ENCODE data around the gene PI16.

DNA sequence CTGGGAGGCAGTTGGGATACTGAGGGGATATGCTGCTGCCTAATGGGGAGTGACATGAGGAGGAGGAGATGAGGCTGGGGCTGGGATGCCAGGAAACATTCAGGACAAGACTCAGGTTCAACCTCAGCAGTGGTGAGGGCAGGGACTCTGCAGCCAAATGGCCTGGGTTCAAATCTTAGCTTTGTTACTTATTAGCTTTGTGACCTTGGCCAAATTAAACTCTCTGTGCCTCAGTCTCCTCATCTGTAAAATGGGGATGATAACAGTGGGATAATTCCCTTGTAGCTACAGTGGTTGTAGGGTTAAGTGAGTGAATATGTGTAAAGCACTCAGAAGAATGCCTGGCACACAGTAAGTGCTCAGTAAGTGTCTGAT, 1.9 kb downstream of the PI16 start:
- no peak for TF ChIP-seq ADNP (CRISPR knock-in tag; IDR thresholded peaks at IDR 0.05)
- TF ChIP-seq, protein P1, sequence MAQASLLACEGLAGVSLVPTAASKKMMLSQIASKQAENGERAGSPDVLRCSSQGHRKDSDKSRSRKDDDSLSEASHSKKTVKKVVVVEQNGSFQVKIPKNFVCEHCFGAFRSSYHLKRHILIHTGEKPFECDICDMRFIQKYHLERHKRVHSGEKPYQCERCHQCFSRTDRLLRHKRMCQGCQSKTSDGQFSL (CRISPR knock-in tag; IDR thresholded peaks at IDR 0.05) = no peak
- TF ChIP-seq CEBPG (CRISPR knock-in tag; IDR thresholded peaks at IDR 0.05) = no peak
- no peak for TF ChIP-seq RELA (CRISPR knock-in tag; IDR thresholded peaks at IDR 0.05)
- TF ChIP-seq, protein P2, sequence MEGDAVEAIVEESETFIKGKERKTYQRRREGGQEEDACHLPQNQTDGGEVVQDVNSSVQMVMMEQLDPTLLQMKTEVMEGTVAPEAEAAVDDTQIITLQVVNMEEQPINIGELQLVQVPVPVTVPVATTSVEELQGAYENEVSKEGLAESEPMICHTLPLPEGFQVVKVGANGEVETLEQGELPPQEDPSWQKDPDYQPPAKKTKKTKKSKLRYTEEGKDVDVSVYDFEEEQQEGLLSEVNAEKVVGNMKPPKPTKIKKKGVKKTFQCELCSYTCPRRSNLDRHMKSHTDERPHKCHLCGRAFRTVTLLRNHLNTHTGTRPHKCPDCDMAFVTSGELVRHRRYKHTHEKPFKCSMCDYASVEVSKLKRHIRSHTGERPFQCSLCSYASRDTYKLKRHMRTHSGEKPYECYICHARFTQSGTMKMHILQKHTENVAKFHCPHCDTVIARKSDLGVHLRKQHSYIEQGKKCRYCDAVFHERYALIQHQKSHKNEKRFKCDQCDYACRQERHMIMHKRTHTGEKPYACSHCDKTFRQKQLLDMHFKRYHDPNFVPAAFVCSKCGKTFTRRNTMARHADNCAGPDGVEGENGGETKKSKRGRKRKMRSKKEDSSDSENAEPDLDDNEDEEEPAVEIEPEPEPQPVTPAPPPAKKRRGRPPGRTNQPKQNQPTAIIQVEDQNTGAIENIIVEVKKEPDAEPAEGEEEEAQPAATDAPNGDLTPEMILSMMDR (CRISPR knock-in tag; IDR thresholded peaks at IDR 0.05) = no peak
- no peak for TF ChIP-seq POLR2AphosphoS5 (IDR thresholded peaks at IDR 0.05; ENCODE audit: low read depth, low read length)
- TF ChIP-seq, protein P3, sequence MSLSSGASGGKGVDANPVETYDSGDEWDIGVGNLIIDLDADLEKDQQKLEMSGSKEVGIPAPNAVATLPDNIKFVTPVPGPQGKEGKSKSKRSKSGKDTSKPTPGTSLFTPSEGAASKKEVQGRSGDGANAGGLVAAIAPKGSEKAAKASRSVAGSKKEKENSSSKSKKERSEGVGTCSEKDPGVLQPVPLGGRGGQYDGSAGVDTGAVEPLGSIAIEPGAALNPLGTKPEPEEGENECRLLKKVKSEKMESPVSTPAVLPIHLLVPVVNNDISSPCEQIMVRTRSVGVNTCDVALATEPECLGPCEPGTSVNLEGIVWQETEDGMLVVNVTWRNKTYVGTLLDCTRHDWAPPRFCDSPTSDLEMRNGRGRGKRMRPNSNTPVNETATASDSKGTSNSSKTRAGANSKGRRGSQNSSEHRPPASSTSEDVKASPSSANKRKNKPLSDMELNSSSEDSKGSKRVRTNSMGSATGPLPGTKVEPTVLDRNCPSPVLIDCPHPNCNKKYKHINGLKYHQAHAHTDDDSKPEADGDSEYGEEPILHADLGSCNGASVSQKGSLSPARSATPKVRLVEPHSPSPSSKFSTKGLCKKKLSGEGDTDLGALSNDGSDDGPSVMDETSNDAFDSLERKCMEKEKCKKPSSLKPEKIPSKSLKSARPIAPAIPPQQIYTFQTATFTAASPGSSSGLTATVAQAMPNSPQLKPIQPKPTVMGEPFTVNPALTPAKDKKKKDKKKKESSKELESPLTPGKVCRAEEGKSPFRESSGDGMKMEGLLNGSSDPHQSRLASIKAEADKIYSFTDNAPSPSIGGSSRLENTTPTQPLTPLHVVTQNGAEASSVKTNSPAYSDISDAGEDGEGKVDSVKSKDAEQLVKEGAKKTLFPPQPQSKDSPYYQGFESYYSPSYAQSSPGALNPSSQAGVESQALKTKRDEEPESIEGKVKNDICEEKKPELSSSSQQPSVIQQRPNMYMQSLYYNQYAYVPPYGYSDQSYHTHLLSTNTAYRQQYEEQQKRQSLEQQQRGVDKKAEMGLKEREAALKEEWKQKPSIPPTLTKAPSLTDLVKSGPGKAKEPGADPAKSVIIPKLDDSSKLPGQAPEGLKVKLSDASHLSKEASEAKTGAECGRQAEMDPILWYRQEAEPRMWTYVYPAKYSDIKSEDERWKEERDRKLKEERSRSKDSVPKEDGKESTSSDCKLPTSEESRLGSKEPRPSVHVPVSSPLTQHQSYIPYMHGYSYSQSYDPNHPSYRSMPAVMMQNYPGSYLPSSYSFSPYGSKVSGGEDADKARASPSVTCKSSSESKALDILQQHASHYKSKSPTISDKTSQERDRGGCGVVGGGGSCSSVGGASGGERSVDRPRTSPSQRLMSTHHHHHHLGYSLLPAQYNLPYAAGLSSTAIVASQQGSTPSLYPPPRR (CRISPR knock-in tag; IDR thresholded peaks at IDR 0.05; ENCODE audit: borderline replicate concordance) = no peak
- TF ChIP-seq FOXM1 (CRISPR knock-in tag; IDR thresholded peaks at IDR 0.05) = no peak
- no peak for TF ChIP-seq ASH2L (IDR thresholded peaks at IDR 0.05; ENCODE audit: insufficient read length, low read depth, low read length)
- TF ChIP-seq ATF1 (CRISPR knock-in tag; IDR thresholded peaks at IDR 0.05) = no peak
- TF ChIP-seq KLF13 (CRISPR knock-in tag; IDR thresholded peaks at IDR 0.05) = no peak
- TF ChIP-seq ZBTB20 (CRISPR knock-in tag; IDR thresholded peaks at IDR 0.05; ENCODE audit: borderline replicate concordance, low read depth) = no peak

Measured in HepG2 (cell line).